Esophagus muscularis mucosa (tissue), 4 donors: Measurements from ENCODE around the gene MS4A1. TPM values are rescaled to one million over a fixed set of nuclear protein-coding genes. Genes with fewer than 3 reads are reported as not detected.

Source experiments
- DNase-seq: peaks from one replicate; pipeline ENCODE4 v3.0.0-alpha.2; 2017; ENCODE audit errors: extremely low spot score
- H3K27ac ChIP-seq, 4 donors: fragments of 200-600 bp; sonication (generic); replicated peaks in 1 of 4; 1 replicate in 3 of 4; 2 replicates in 1 of 4; pipeline ENCODE4 v1.5.1; 2016 to 2019; ENCODE audit warnings: mild to moderate bottlenecking in 1 of 4
- H3K27me3 ChIP-seq, 4 donors: fragments of 200-600 bp; sonication (generic); one replicate each; pipeline versions ENCODE4 v1.5.1 to v1.6.0; 2016 to 2019
- H3K36me3 ChIP-seq, 4 donors: fragments of 200-600 bp; sonication (generic); one replicate each; pipeline ENCODE4 v1.5.1; 2016 to 2019
- H3K4me1 ChIP-seq, 4 donors: fragments of 200-600 bp; sonication (generic); one replicate each; pipeline ENCODE4 v1.5.1; 2016 to 2019
- H3K4me3 ChIP-seq, 4 donors: fragments of 200-600 bp; sonication (generic); 1 replicate in 2 of 4; 2 replicates in 2 of 4; pipeline ENCODE4 v1.5.1; 2016 to 2019; ENCODE audit warnings: mild to moderate bottlenecking in 4 of 4, moderate library complexity in 1 of 4
- H3K9me3 ChIP-seq, 4 donors: fragments of 200-600 bp; sonication (generic); 1 replicate in 3 of 4; 2 replicates in 1 of 4; pipeline ENCODE4 v1.5.1; 2016 to 2019
- EP300 ChIP-seq: sonication (generic); formaldehyde crosslinking; IDR thresholded peaks from one replicate; pipeline ENCODE4 v1.6.1; 2017; ENCODE audit warnings: antibody characterized with exemption
- POLR2A ChIP-seq: fragments of 450-650 bp; IDR thresholded peaks from one replicate; pipeline ENCODE4 v1.6.1; 2017; ENCODE audit warnings: antibody characterized with exemption, moderate library complexity, mild to moderate bottlenecking, low read depth
- POLR2AphosphoS5 ChIP-seq, 2 donors: sonication (generic); formaldehyde crosslinking; IDR thresholded peaks; one replicate each; pipeline ENCODE4 v1.6.1; 2017; ENCODE audit warnings: antibody characterized with exemption in 2 of 2
- WGBS: methylation state at CpG from one replicate; pipeline ENCODE4 v1.1.5; 2018; 5-methylcytosine and 5-hydroxymethylcytosine counted together
- intact Hi-C: fragments of 100-400 bp; cut with DNase I; formaldehyde crosslinking; loops from one replicate; pipeline ENCODE4 v1.15.1; 2023
- total RNA-seq, 4 donors: library from RNA; depleted of rRNA; stranded (reverse); fragments of >200 nt; gene quantifications; one replicate each; pipeline versions ENCODE4 v1.1.0 to v1.2.1, GENCODE V29; 2016
- TF ChIP-seq, protein P1 (sequence below), 3 experiments: fragments of 200-600 bp in 2 of 3; fragments of 450-650 bp in 1 of 3; sonication (generic) in 2 of 3; IDR thresholded peaks; one replicate each; pipeline ENCODE4 v1.5.1; 2017 to 2019; ENCODE audit warnings: antibody characterized with exemption in 3 of 3, mild to moderate bottlenecking in 2 of 3, moderate library complexity in 1 of 3

MS4A1 gene
- under 1 TPM in 3 of 4 donors, not detected in 1; 0.13 to 0.99 (median 0.23) TPM for total RNA-seq

DNA sequence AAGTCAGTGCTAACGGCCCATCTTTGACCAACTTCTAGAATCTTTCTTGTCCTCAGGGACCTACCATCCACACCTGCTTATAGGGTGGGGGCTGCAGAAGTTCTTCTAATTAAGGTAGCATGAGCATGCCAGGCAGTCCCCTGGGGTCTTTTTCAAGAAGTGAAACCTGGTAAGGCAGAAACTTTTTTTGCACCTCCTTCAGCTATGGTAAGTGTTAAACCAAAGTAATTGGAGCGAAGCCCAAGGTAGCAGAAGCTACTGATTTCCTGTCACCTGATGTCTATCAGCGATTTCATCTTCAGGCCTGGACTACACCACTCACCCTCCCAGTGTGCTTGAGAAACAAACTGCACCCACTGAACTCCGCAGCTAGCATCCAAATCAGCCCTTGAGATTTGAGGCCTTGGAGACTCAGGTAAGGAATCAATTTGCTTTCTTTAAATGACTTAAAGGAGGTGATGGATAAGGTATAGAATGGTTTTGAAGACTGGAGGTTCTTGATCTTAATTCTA is at the start of gene MS4A1:
MS4A1 (plus strand) TSS at position 317 of the 512 bp plus-strand sequence. CDS start 6,528 bp downstream, outside the sequence.
- whole genome bisulfite sequencing = 60% methylated on average over 4 of the region's 4 CpGs
- H3K27ac ChIP-seq = no peak within 1 kb of the TSS

DNA sequence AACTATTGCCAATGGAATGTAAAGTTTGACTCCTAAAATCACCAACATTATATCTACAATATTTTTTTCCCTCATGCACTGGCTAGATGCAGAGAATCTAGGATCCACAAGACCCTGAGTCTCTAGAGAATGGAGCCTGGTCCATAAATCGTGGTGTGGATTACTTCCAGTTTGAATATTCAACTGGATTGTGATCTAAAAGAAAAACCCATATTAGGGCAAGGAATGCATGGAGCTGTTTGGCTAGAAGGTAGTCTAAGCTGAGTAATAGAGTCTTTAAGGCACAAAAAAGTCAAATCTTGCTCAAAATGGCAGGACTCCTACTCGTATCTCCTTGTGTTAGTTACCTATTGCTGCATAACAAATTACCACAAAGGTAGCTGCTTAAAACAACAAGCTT is 35.6 kb upstream of the MS4A1 start:
- H3K4me1 ChIP-seq = no peaks in the 10 kb centered on the region
- intact Hi-C loops = no loop called here
- 29% methylated on average over 2 of the region's 2 CpGs for WGBS
- H3K4me3 ChIP-seq = no peak overlapping the region
- H3K27ac ChIP-seq = no peak overlapping the region
- no peaks in the 10 kb centered on the region for H3K27me3 ChIP-seq
- peaks cover 0 to 12% (median 5%) of the 10 kb centered on the region in 4 donors for H3K9me3 ChIP-seq
- H3K36me3 ChIP-seq = no peaks in the 10 kb centered on the region
- no peak for TF ChIP-seq POLR2A
- no peak for TF ChIP-seq POLR2AphosphoS5 (IDR thresholded peaks at IDR 0.05)
- no peak for TF ChIP-seq EP300
- TF ChIP-seq, protein P1, sequence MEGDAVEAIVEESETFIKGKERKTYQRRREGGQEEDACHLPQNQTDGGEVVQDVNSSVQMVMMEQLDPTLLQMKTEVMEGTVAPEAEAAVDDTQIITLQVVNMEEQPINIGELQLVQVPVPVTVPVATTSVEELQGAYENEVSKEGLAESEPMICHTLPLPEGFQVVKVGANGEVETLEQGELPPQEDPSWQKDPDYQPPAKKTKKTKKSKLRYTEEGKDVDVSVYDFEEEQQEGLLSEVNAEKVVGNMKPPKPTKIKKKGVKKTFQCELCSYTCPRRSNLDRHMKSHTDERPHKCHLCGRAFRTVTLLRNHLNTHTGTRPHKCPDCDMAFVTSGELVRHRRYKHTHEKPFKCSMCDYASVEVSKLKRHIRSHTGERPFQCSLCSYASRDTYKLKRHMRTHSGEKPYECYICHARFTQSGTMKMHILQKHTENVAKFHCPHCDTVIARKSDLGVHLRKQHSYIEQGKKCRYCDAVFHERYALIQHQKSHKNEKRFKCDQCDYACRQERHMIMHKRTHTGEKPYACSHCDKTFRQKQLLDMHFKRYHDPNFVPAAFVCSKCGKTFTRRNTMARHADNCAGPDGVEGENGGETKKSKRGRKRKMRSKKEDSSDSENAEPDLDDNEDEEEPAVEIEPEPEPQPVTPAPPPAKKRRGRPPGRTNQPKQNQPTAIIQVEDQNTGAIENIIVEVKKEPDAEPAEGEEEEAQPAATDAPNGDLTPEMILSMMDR (IDR thresholded peaks at IDR 0.05) = no peak
- DNase-seq = no peak

More for the DNA sequence above, at the start of gene MS4A1:
- DNase-seq = no peak
- Histone ChIP-seq H3K4me3 (no peak within 1 kb of the TSS), H3K27me3 (no peaks in the 10 kb centered on the region), H3K9me3 (no peaks in the 10 kb centered on the region), H3K36me3 (no peaks in the 10 kb centered on the region), H3K4me1 (no peaks in the 10 kb centered on the region)
- intact Hi-C loops = no loop called here
- TF ChIP-seq POLR2AphosphoS5 (IDR thresholded peaks at IDR 0.05) = no peak
- TF ChIP-seq, protein P1 (IDR thresholded peaks at IDR 0.05) = no peak
- no peak for TF ChIP-seq EP300
- no peak for TF ChIP-seq POLR2A

DNA sequence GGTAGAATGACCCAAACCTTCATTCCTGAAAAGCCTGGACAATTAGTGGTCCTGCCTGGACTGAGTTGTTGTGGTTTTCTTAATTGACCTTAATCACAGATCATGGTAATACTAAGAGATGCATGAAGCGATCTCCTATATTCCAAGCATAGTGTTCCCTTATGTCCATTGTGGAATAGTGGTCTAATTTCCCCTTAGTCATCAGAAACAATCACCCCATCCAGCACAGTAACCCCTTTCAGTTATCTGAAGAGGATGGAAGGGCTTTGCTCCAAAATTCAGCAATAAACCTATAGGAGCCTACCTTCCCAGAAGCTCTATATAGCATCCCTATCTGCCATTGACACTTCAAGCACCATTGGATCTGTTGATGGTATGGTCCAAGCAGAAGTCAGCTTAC is 33.0 kb upstream of the MS4A1 start:
- 100% methylated on average over 1 of the region's 1 CpG for WGBS
- peaks cover 0 to 12% (median 5%) of the 10 kb centered on the region in 4 donors for H3K9me3 ChIP-seq
- no peak overlapping the region for H3K4me3 ChIP-seq
- no peak for DNase-seq
- intact Hi-C loops = no loop called here
- no peaks in the 10 kb centered on the region for H3K27me3 ChIP-seq
- H3K4me1 ChIP-seq = no peaks in the 10 kb centered on the region
- H3K27ac ChIP-seq = no peak overlapping the region
- H3K36me3 ChIP-seq = no peaks in the 10 kb centered on the region
- TF ChIP-seq POLR2A (no peak), POLR2AphosphoS5 (IDR thresholded peaks at IDR 0.05) (no peak), EP300 (no peak)
- TF ChIP-seq, protein P1 (IDR thresholded peaks at IDR 0.05) = no peak

DNA sequence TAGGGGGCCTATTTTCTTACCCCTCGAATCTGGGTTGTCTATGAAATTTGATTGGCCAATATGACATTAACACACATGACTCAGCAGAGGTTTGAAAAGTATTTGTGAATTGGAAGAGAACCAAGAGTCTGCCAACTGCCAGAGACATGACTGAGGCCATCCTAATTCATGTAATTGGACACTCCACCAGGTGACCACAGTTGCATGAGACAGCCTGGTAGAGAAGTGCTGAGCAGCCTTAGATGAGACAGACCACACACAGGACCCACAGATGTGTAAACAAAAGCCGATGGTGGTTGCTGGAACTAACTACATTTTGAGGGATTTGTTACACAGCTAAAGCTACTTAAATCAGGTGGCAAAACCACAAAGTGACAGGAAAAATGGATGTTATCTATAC is 27.1 kb upstream of the MS4A1 start:
- DNase-seq = no peak
- no peaks in the 10 kb centered on the region for H3K4me1 ChIP-seq

More for the DNA sequence above, 27.1 kb upstream of the MS4A1 start:
- Histone ChIP-seq H3K36me3 (no peaks in the 10 kb centered on the region), H3K9me3 (no peaks in the 10 kb centered on the region), H3K27me3 (no peaks in the 10 kb centered on the region), H3K27ac (no peak overlapping the region), H3K4me3 (no peak overlapping the region)
- intact Hi-C loops = no loop called here
- 55% methylated on average over 2 of the region's 2 CpGs for WGBS
- TF ChIP-seq EP300 (no peak), POLR2A (no peak), POLR2AphosphoS5 (IDR thresholded peaks at IDR 0.05) (no peak)
- TF ChIP-seq, protein P1 (IDR thresholded peaks at IDR 0.05) = no peak
